Measurements from ENCODE around the gene SEC22C.

DNA sequence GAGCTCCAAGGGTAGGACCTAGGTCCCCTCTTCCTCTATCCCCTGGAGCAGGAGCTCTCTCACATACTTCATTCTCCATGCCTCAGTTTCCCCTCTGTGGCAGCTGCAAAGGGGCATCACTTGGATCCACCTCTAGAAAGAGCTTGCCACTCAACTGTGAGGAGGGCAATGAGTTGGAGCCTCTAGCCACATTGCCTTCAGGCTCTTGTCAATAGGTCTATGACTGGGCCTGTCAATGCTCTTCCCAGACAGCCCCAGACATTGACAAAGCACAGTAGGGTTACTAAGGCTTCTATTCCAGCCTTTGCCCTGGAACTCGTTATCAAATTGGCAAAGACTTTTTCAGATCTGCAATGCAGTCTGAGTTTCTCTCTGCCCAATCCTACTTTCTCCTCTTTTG lies 83.7 kb downstream of the SEC22C start:
- TF ChIP-seq, protein P1, sequence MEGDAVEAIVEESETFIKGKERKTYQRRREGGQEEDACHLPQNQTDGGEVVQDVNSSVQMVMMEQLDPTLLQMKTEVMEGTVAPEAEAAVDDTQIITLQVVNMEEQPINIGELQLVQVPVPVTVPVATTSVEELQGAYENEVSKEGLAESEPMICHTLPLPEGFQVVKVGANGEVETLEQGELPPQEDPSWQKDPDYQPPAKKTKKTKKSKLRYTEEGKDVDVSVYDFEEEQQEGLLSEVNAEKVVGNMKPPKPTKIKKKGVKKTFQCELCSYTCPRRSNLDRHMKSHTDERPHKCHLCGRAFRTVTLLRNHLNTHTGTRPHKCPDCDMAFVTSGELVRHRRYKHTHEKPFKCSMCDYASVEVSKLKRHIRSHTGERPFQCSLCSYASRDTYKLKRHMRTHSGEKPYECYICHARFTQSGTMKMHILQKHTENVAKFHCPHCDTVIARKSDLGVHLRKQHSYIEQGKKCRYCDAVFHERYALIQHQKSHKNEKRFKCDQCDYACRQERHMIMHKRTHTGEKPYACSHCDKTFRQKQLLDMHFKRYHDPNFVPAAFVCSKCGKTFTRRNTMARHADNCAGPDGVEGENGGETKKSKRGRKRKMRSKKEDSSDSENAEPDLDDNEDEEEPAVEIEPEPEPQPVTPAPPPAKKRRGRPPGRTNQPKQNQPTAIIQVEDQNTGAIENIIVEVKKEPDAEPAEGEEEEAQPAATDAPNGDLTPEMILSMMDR (IDR thresholded peaks at IDR 0.05) = no peak
- no peak for TF ChIP-seq POLR2A (IDR thresholded peaks at IDR 0.05)

Measured in heart left ventricle (tissue), 13 donors.